AG04450 (cell line): Measurements from ENCODE around the gene APBA2. TPM values are rescaled to one million over a fixed set of nuclear protein-coding genes. Genes with fewer than 3 reads are reported as not detected.

Source experiments
- CTCF ChIA-PET: fragments of 300-600, 350-600 bp; formaldehyde crosslinking; extraction: SDS; loops from one replicate; lab custom pipeline; 2022; ENCODE audit warnings: antibody characterized with exemption, inconsistent platforms; lab: Charles Lee
- POLR2A ChIA-PET: fragments of 350-600 bp; formaldehyde crosslinking; extraction: SDS; loops from one replicate; lab custom pipeline; 2021; ENCODE audit warnings: antibody characterized with exemption, inconsistent platforms; lab: Yijun Ruan, JAX
- DNase-seq: peaks from one replicate; pipeline ENCODE4 v3.0.0-alpha.2; 2011; ENCODE audit warnings: low read depth, low spot score
- H3K27ac ChIP-seq: one replicate; pipeline ENCODE4 v1.5.1; 2012; ENCODE audit warnings: low read depth, low read length, control low read depth
- H3K27me3 ChIP-seq: one replicate; pipeline ENCODE4 v1.6.0; 2012; ENCODE audit warnings: low read length; ENCODE audit not compliant: control insufficient read depth, insufficient read depth
- H3K4me3 ChIP-seq: 2 replicates; pipeline ENCODE4 v1.5.1; 2011; ENCODE audit warnings: mild to moderate bottlenecking, low read depth, low read length, control low read depth
- H3K9me3 ChIP-seq: 2 replicates; pipeline ENCODE4 v1.5.1; 2012; ENCODE audit warnings: low read length; ENCODE audit not compliant: control insufficient read depth, insufficient read depth
- polyA plus RNA-seq: library from polyadenylated mRNA; depleted of rRNA; stranded (reverse); fragments of >200 nt; gene quantifications from 2 replicates; pipeline ENCODE4 v1.2.3, GENCODE V29; 2011
- TF ChIP-seq, protein P1 (sequence below): IDR thresholded peaks from 2 replicates; pipeline ENCODE4 v1.5.1; 2011; ENCODE audit warnings: low read depth, low read length, control low read depth, inconsistent platforms

APBA2 gene
- polyA plus RNA-seq, 1 experiment, result 18.9 TPM

DNA sequence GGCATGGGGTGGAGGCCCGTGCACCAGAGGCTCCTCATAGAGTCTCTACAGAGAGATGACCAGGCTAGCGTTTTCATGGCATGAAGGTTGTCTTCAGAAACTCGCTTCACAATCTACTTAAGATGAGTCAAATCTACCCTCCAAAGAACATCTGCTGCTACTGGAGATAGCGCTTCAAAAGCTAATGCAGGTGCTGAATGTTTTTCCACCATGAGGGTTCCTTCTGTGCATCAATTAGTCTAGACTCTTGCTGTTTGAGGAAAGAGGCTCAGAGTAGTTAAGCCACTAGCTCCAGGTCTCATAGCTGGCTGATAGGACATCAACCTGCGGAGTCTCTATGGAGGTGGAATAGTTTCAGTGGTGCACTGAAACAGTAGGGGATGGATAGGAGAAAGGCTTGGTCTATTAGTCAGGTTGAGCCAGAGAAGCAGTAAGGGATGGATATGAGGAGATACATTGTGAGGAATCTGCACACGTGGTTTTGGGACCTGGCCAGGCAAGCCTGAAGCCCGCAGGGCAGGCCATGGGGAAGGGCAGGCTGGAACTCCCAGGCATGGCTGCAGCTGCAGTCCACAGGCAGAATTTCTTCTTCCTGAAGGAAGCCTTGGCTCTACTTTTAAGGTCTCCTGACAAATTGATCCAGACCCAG is 117.5 kb downstream of the APBA2 start:
- CTCF ChIA-PET, result no interaction called here
- Histone ChIP-seq H3K9me3 (no peaks in the 10 kb centered on the region), H3K4me3 (no peak overlapping the region), H3K27me3 (no peaks in the 10 kb centered on the region), H3K27ac (no peak overlapping the region)
- DNase-seq, result no peak
- POLR2A ChIA-PET, result no interaction called here
- TF ChIP-seq, protein P1, sequence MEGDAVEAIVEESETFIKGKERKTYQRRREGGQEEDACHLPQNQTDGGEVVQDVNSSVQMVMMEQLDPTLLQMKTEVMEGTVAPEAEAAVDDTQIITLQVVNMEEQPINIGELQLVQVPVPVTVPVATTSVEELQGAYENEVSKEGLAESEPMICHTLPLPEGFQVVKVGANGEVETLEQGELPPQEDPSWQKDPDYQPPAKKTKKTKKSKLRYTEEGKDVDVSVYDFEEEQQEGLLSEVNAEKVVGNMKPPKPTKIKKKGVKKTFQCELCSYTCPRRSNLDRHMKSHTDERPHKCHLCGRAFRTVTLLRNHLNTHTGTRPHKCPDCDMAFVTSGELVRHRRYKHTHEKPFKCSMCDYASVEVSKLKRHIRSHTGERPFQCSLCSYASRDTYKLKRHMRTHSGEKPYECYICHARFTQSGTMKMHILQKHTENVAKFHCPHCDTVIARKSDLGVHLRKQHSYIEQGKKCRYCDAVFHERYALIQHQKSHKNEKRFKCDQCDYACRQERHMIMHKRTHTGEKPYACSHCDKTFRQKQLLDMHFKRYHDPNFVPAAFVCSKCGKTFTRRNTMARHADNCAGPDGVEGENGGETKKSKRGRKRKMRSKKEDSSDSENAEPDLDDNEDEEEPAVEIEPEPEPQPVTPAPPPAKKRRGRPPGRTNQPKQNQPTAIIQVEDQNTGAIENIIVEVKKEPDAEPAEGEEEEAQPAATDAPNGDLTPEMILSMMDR, result no peak

DNA sequence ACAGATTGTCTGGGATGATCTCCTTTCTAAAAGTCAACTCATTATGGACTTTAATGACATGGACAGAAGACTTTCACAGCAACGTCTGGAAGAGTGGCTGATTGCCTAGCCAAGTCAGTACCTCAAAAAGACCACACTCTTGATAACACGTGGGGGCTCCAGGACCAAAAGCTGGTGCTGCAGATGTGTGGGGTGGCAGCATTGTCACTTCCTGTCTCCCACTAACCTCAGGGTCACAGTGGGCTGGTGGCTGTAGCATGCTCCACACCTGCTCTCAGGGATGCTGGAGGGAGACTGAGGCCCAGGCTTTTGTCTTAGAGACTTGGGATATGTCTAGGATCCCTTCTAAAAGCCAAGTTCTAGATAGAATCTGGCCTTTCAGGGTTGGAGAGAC is 118.1 kb downstream of the APBA2 start:
- DNase-seq, result no peak
- CTCF ChIA-PET, result no interaction called here
- no peaks in the 10 kb centered on the region for H3K27me3 ChIP-seq

DNA sequence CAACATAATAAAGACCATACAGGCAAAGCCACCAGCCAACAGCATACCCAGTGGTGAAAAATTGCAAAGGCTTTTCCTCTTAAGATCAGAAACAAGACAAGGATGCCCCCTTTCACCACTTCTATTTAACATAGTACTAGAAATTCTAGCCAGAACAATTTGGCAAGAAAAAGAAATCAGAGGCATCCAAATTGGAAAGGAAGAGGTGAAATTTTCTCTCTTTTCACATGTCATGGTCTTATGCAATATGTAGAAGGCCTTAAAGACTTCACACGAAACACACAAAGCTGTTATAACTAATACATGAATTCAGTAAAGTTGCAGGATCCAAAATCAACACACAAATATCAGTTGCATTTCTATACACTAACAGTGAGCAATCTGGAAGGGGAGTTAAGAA is 120.2 kb downstream of the APBA2 start:
- no peaks in the 10 kb centered on the region for H3K27me3 ChIP-seq
- no peak for DNase-seq
- POLR2A ChIA-PET, result no interaction called here
- no peaks in the 10 kb centered on the region for H3K9me3 ChIP-seq
- CTCF ChIA-PET, result no interaction called here
- no peak overlapping the region for H3K27ac ChIP-seq
- TF ChIP-seq, protein P1, result no peak
- H3K4me3 ChIP-seq, result no peak overlapping the region

More for the DNA sequence above, 118.1 kb downstream of the APBA2 start:
- H3K4me3 ChIP-seq, result no peak overlapping the region
- POLR2A ChIA-PET, result no interaction called here
- H3K9me3 ChIP-seq, result no peaks in the 10 kb centered on the region
- no peak overlapping the region for H3K27ac ChIP-seq
- TF ChIP-seq, protein P1, result no peak

DNA sequence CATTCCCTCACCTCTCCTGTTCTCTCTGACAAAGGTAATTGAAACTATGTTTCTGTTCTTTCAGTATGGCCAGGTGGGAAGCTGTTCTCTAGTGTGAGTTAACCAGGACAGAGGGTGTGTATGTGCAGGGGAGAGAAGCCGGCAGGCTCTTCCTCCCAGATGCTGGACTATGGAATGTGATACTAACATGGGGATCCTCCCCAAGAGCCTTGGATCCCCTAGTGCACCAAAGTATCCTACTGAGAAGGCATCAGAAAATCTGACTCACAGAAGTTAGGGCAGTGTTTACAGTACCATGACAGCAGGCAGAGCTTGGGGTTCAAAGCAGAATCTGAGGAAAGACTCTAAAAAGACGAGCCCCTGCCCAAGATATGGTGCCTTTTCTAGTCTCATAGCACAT is 123.1 kb downstream of the APBA2 start:
- ChIA-PET CTCF (interaction anchor here (0.7 to 1.2 kb wide), 4 partner anchors 20 to 131 kb away, joined by 3 read pairs; no protein-coding TSS in a partner anchor), POLR2A (no interaction called here)
- peak overlapping the region; percentile 62 for H3K27ac ChIP-seq
- TF ChIP-seq, protein P1, result no peak
- H3K9me3 ChIP-seq, result no peaks in the 10 kb centered on the region; the same call in 1 of the 2 replicates
- no peak overlapping the region for H3K4me3 ChIP-seq
- DNase-seq, result peak; percentile 6
- H3K27me3 ChIP-seq, result no peaks in the 10 kb centered on the region

DNA sequence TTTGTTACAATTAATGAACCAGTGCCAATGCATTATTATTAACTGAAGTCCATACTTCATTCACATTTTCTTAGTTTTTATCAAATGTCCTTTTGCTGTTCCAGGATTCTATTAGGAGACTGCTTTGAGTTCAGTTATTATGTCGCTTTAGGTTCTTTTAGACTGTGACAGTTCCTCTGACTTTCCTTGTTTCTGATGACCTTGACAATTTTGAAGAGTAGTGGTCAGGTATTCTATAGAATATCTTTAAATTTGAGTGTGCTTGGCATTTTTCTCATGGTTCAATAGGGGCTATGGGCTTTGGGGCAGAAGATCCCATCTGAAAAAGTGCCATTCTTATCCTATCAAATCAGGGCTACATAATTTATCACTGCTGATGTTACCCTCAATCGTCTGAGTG is 126.3 kb downstream of the APBA2 start:
- H3K27ac ChIP-seq, result no peak overlapping the region
- no peak for DNase-seq
- no peaks in the 10 kb centered on the region; the same call in 1 of the 2 replicates for H3K9me3 ChIP-seq
- no peaks in the 10 kb centered on the region for H3K27me3 ChIP-seq
- TF ChIP-seq, protein P1, result no peak
- ChIA-PET POLR2A (no interaction called here), CTCF (no interaction called here)
- no peak overlapping the region for H3K4me3 ChIP-seq
